ENCODE data around the gene LEAP2. TPM values are rescaled to one million over a fixed set of nuclear protein-coding genes. Genes with fewer than 3 reads are reported as not detected.

The LEAP2 gene
- total RNA-seq, 4 donors from 2014 or later = 0.84 to 2.0 (median 1.8) TPM; not detected in 1

DNA sequence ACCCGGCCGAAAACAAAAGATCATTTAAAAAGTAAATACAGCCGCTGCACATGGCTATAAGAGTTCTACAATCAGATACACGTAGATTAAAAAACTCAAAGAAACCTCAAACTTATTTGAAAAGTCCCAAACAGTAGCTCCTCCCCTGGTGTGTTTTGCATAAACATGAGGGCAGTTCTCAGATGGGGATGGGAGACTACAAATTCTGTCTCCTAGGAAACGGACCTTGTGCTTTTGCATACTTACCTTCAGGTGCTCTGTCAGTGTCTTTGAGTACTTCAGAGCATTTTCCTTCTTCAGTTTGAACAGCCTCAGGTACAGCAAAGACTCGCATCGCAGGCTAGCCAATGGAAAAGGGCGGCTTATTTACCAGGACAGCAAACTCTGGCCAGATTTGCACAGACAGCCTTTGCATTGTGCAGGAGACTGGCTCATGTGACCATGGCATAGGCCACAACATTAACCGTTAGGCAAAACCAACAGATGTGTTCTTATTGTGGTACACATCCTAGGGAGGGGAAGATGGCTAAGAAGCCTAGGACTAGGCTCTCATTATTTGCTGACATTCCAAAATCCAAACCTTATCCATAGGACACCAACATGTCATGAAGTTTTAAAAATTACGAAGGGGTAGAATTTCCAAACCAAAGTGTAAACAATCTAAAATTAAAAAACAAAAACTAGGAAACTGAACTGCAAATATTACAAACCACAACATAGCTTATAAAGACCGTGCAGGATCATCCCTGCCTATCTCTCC is 12.8 kb downstream of the LEAP2 start:
- DNase-seq (ENCODE audit: low spot score in 2 of 2) = no peak
- 90 to 91% methylated on average over 11 of the region's 11 CpGs for WGBS, 2 donors
- H3K4me3 ChIP-seq (ENCODE audit: low read depth, poor library complexity, severe bottlenecking) = no peak overlapping the region
- TF ChIP-seq POLR2A (IDR thresholded peaks at IDR 0.05) = no peak
- TF ChIP-seq, protein P1, sequence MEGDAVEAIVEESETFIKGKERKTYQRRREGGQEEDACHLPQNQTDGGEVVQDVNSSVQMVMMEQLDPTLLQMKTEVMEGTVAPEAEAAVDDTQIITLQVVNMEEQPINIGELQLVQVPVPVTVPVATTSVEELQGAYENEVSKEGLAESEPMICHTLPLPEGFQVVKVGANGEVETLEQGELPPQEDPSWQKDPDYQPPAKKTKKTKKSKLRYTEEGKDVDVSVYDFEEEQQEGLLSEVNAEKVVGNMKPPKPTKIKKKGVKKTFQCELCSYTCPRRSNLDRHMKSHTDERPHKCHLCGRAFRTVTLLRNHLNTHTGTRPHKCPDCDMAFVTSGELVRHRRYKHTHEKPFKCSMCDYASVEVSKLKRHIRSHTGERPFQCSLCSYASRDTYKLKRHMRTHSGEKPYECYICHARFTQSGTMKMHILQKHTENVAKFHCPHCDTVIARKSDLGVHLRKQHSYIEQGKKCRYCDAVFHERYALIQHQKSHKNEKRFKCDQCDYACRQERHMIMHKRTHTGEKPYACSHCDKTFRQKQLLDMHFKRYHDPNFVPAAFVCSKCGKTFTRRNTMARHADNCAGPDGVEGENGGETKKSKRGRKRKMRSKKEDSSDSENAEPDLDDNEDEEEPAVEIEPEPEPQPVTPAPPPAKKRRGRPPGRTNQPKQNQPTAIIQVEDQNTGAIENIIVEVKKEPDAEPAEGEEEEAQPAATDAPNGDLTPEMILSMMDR (IDR thresholded peaks at IDR 0.05) = no peak
- intact Hi-C loops (cut with DNase I; ENCODE audit: low total_unique reads) = no loop called here

DNA sequence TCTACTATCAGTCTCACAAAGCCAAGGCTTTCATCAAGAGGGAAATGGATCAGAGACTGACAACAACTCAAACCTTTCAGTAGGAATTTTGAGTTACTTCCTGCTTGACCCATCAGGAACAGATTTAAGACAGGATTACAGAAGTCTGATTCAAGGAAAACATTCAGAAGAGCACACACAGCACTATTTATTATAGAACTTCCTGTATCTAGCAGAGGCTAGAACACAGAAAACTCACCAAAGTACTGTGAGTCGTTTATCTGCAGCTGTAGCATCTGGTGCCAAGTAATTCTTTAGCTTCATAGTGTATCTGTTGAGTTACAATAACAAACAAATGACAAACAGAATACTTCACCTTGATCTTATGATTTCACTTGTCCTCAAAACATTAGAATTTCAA is 13.8 kb downstream of the LEAP2 start:
- WGBS, 2 donors = 16 to 21% methylated on average over 1 of the region's 1 CpG
- DNase-seq (ENCODE audit: low spot score in 2 of 2) = no peak
- H3K4me3 ChIP-seq (ENCODE audit: low read depth, poor library complexity, severe bottlenecking) = no peak overlapping the region
- intact Hi-C loops (cut with DNase I; ENCODE audit: low total_unique reads) = no loop called here
- no peak for TF ChIP-seq POLR2A (IDR thresholded peaks at IDR 0.05)
- TF ChIP-seq, protein P1 (IDR thresholded peaks at IDR 0.05) = no peak

GRCh38 chr5:132889501-132889900 is 16.0 kb downstream of the LEAP2 start:
- TF ChIP-seq, protein P1 (IDR thresholded peaks at IDR 0.05) = no peak
- no peak for TF ChIP-seq POLR2A (IDR thresholded peaks at IDR 0.05)
- H3K4me3 ChIP-seq (ENCODE audit: low read depth, poor library complexity, severe bottlenecking) = no peak overlapping the region
- DNase-seq (ENCODE audit: low spot score in 2 of 2) = no peak
- intact Hi-C loops (cut with DNase I; ENCODE audit: low total_unique reads) = no loop called here

- intact Hi-C loops (cut with DNase I; ENCODE audit: low total_unique reads) = no loop called here
- WGBS, 2 donors = 96% methylated on average over 4 of the region's 4 CpGs
- no peak for TF ChIP-seq POLR2A (IDR thresholded peaks at IDR 0.05)
- TF ChIP-seq, protein P1 (IDR thresholded peaks at IDR 0.05) = no peak
- DNase-seq (ENCODE audit: low spot score in 2 of 2) = no peak
- H3K4me3 ChIP-seq (ENCODE audit: low read depth, poor library complexity, severe bottlenecking) = no peak overlapping the region
Measured at GRCh38 chr5:132890817-132891216, 17.3 kb downstream of the LEAP2 start.

GRCh38 chr5:132895719-132896305 is 22.3 kb downstream of the LEAP2 start:
- TF ChIP-seq, protein P1 (IDR thresholded peaks at IDR 0.05) = no peak
- no peak for TF ChIP-seq POLR2A (IDR thresholded peaks at IDR 0.05)
- intact Hi-C loops (cut with DNase I; ENCODE audit: low total_unique reads) = no loop called here
- 92 to 97% methylated on average over 4 of the region's 4 CpGs for WGBS, 2 donors
- H3K4me3 ChIP-seq (ENCODE audit: low read depth, poor library complexity, severe bottlenecking) = no peak overlapping the region
- no peak for DNase-seq (ENCODE audit: low spot score in 2 of 2)
